Measurements from ENCODE around the gene FAM83C.
A peak's percentile ranks its signal among the peaks of the same experiment; 100 is the strongest.

The FAM83C gene

DNA sequence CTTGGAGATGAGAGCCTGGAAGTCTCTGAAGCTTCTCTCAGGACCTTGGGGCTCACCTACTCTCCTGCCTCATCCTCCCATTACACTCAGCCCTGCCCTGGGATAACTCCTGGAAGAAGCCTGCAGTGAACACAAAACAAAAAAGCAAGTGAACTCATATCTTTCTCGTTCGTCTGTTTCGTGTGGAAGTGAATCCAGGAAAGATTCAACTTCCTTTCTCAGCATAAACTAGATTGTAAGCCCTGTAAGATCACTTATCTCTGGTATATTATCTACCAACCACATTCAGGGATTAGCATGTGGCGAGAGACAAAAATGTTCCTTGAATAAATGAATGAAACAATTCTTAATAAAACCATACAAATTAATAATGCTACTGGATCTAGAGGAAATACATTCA, 36.5 kb upstream of the FAM83C start:
- Histone ChIP-seq H3K27me3 (ENCODE audit: control insufficient read depth in 1 of 2, insufficient read depth in 2 of 2, low read length in 2 of 2) (no peaks in the 10 kb centered on the region), H3K4me1 (ENCODE audit: control insufficient read depth in 1 of 2, insufficient read depth in 2 of 2, low read length in 2 of 2) (peaks cover 19 to 40% of the 10 kb centered on the region in 2 donors), H3K9me3 (ENCODE audit: control insufficient read depth in 1 of 2, low read length in 2 of 2) (no peaks in the 10 kb centered on the region), H3K4me3 (ENCODE audit: low read depth in 1 of 2, low read length in 2 of 2) (no peak overlapping the region), H3K27ac (ENCODE audit: low read depth, low read length) (no peak overlapping the region), H3K36me3 (ENCODE audit: control insufficient read depth in 1 of 2, insufficient read depth in 2 of 2, low read length in 2 of 2) (no peaks in the 10 kb centered on the region), H3K9ac (ENCODE audit: low read depth in 1 of 2, low read length in 2 of 2) (no peak overlapping the region)

DNA sequence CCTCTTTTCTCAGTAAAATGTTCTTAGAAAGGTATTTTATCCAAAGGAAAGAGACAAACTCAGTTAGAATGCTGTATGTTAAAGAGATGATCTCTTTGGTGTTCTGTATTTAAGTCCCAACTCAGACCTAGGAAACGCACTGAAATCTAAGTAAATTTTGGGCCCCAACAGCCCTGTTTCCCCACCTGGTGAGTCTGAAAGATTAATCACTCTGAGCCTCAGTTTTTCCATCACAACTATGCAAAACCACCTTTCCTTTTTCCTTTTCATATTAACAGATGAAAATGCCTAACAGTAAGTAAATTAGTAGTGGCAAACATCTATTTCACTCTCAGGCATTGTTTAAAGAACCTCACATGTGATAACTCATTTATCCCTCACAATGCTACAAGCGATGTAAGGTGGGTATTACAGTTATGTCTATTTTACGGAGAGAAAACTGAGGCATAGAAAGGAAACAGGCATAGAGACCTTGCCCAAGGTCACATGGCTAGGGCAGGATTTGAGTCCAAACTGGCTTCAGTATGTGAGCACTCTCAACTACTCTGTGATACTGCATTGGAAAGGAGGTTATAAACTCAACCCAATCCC, 36.0 kb upstream of the FAM83C start:
- no peak overlapping the region for H3K4me3 ChIP-seq (ENCODE audit: low read depth in 1 of 2, low read length in 2 of 2)
- no peaks in the 10 kb centered on the region for H3K36me3 ChIP-seq (ENCODE audit: control insufficient read depth in 1 of 2, insufficient read depth in 2 of 2, low read length in 2 of 2)
- H3K9me3 ChIP-seq (ENCODE audit: control insufficient read depth in 1 of 2, low read length in 2 of 2): no peaks in the 10 kb centered on the region
- peaks cover 19 to 40% of the 10 kb centered on the region in 2 donors for H3K4me1 ChIP-seq (ENCODE audit: control insufficient read depth in 1 of 2, insufficient read depth in 2 of 2, low read length in 2 of 2)
- H3K27me3 ChIP-seq (ENCODE audit: control insufficient read depth in 1 of 2, insufficient read depth in 2 of 2, low read length in 2 of 2): no peaks in the 10 kb centered on the region
- H3K9ac ChIP-seq (ENCODE audit: low read depth in 1 of 2, low read length in 2 of 2): no peak overlapping the region
- H3K27ac ChIP-seq (ENCODE audit: low read depth, low read length): no peak overlapping the region

DNA sequence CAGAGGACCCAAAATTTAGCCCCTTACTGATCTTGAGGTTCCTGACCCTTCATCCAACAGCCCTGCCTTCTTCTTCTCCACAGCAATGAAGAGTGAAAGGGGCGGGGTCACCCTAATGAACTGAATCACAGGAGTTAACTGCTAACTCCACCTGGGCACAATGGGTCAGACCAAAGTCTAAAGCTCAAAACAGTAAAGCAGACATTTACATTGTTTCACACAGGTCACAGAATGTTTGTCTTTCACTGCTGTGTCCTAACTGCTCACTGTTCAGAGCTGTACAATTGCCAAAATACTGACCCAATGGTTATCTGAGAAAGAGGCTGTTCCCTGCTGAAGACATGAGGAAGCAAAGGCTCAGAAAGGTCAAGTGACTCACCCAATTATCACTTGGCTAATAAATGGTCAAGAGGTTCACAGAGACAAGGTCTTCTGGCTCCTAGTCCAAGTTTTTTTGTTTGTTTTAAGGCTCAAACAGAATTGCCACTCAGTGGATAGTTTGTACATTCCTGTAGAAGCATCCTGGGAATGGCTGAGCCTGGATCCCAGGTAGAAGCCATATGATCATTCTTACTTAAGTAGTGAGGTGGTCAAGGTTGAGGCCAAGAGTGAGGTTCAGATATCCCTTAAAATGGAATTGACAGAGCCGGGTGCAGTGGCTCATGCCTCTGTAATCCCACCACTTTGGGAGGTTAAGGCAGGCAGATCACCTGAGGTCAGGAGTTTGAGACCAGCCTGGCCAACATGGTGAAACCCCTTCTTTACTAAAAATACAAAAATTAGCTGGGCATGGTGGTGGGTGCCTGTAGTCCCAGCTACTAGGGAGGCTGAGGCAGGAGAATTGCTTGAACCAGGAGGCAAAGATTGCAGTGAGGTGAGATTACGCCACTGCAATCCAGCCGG, 35.1 kb upstream of the FAM83C start:
- H3K4me1 ChIP-seq (ENCODE audit: control insufficient read depth in 1 of 2, insufficient read depth in 2 of 2, low read length in 2 of 2): peaks cover 19 to 40% of the 10 kb centered on the region in 2 donors
- H3K27me3 ChIP-seq (ENCODE audit: control insufficient read depth in 1 of 2, insufficient read depth in 2 of 2, low read length in 2 of 2): no peaks in the 10 kb centered on the region
- no peak overlapping the region for H3K4me3 ChIP-seq (ENCODE audit: low read depth in 1 of 2, low read length in 2 of 2)
- H3K9me3 ChIP-seq (ENCODE audit: control insufficient read depth in 1 of 2, low read length in 2 of 2): no peaks in the 10 kb centered on the region
- H3K9ac ChIP-seq (ENCODE audit: low read depth in 1 of 2, low read length in 2 of 2): no peak overlapping the region
- no peaks in the 10 kb centered on the region for H3K36me3 ChIP-seq (ENCODE audit: control insufficient read depth in 1 of 2, insufficient read depth in 2 of 2, low read length in 2 of 2)
- peak overlapping the region; percentile 17 for H3K27ac ChIP-seq (ENCODE audit: low read depth, low read length)

DNA sequence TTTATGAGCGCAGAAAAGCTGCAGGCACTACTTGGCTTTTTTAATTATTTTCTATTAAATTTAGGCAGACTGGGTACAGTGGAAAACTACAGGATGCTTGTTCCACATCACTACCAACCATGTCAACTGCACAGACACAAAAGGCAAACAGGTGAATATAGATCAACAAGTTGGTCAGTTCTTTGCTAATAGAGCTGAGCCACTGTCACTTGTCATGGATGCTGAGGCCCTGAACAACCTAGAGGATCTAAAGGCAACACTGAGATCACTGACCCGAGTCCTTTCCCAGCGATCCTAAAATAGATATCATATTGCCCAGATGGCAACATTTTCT, 34.5 kb upstream of the FAM83C start:
- H3K27ac ChIP-seq (ENCODE audit: low read depth, low read length): peak overlapping the region; percentile 47
- peaks cover 19 to 40% of the 10 kb centered on the region in 2 donors for H3K4me1 ChIP-seq (ENCODE audit: control insufficient read depth in 1 of 2, insufficient read depth in 2 of 2, low read length in 2 of 2)
- no peak overlapping the region for H3K4me3 ChIP-seq (ENCODE audit: low read depth in 1 of 2, low read length in 2 of 2)
- H3K9me3 ChIP-seq (ENCODE audit: control insufficient read depth in 1 of 2, low read length in 2 of 2): no peaks in the 10 kb centered on the region
- no peaks in the 10 kb centered on the region for H3K36me3 ChIP-seq (ENCODE audit: control insufficient read depth in 1 of 2, insufficient read depth in 2 of 2, low read length in 2 of 2)
- no peak overlapping the region for H3K9ac ChIP-seq (ENCODE audit: low read depth in 1 of 2, low read length in 2 of 2)
- no peaks in the 10 kb centered on the region for H3K27me3 ChIP-seq (ENCODE audit: control insufficient read depth in 1 of 2, insufficient read depth in 2 of 2, low read length in 2 of 2)

DNA sequence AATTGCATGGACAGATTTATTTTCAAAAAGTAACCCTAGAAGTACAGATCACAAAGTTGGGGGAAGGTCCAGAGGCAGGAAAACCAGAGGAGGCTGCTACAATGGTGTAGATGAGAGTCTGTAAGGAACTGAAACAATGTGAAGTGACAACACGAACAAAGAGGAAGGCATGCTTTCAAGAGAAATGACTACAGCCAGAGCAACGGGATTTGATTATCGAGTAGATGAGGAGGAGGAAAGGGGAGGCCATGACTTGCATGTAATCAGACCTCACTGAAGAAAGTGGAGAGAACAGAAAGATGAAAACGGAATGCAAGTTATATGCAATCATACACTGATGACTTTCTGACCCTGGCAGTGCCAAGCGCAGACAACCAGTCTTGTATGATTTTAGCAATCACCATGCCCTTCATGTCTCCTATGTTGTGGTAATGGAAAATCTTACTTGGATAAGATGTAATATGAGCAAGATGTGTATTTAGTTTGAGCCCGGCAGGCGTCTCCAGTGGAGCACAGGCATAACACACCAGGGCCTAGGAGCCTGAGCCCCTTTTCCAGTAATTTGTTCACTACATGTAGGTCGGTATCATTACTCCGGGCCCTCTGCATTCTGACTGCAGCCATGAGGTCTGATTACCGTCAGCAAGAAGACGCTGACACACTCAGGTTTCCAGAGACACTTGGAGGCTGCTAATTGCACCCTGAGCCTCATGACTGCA, 34.0 kb upstream of the FAM83C start:
- Histone ChIP-seq H3K4me3 (ENCODE audit: low read depth in 1 of 2, low read length in 2 of 2) (no peak overlapping the region), H3K27ac (ENCODE audit: low read depth, low read length) (peak overlapping the region; percentile 47), H3K36me3 (ENCODE audit: control insufficient read depth in 1 of 2, insufficient read depth in 2 of 2, low read length in 2 of 2) (no peaks in the 10 kb centered on the region), H3K9ac (ENCODE audit: low read depth in 1 of 2, low read length in 2 of 2) (no peak overlapping the region), H3K27me3 (ENCODE audit: control insufficient read depth in 1 of 2, insufficient read depth in 2 of 2, low read length in 2 of 2) (no peaks in the 10 kb centered on the region), H3K4me1 (ENCODE audit: control insufficient read depth in 1 of 2, insufficient read depth in 2 of 2, low read length in 2 of 2) (peaks cover 19 to 40% of the 10 kb centered on the region in 2 donors), H3K9me3 (ENCODE audit: control insufficient read depth in 1 of 2, low read length in 2 of 2) (no peaks in the 10 kb centered on the region)

DNA sequence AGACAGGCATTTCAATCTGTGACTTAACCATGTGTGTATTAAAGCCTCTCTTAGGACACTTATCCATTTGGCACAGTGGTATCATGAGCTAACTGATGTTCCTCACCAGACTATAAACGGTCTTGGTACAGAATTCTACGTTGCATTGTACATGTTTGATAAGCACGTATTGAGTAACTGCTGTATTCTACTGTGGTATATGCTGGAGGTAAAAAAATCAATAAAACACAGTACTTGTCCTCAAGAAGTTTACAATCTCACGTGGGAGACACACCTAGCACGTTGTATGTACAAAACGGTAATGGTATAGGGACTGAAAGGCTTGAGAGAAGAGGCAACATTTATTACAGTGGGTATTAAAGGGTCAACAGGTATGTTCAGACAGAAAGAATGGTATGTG, 33.2 kb upstream of the FAM83C start:
- Histone ChIP-seq H3K27me3 (ENCODE audit: control insufficient read depth in 1 of 2, insufficient read depth in 2 of 2, low read length in 2 of 2) (no peaks in the 10 kb centered on the region), H3K4me1 (ENCODE audit: control insufficient read depth in 1 of 2, insufficient read depth in 2 of 2, low read length in 2 of 2) (peaks cover 19 to 44% of the 10 kb centered on the region in 2 donors), H3K4me3 (ENCODE audit: low read depth in 1 of 2, low read length in 2 of 2) (no peak overlapping the region), H3K9me3 (ENCODE audit: control insufficient read depth in 1 of 2, low read length in 2 of 2) (no peaks in the 10 kb centered on the region), H3K27ac (ENCODE audit: low read depth, low read length) (no peak overlapping the region), H3K9ac (ENCODE audit: low read depth in 1 of 2, low read length in 2 of 2) (no peak overlapping the region), H3K36me3 (ENCODE audit: control insufficient read depth in 1 of 2, insufficient read depth in 2 of 2, low read length in 2 of 2) (peaks cover 0 to 4% of the 10 kb centered on the region in 2 donors)

DNA sequence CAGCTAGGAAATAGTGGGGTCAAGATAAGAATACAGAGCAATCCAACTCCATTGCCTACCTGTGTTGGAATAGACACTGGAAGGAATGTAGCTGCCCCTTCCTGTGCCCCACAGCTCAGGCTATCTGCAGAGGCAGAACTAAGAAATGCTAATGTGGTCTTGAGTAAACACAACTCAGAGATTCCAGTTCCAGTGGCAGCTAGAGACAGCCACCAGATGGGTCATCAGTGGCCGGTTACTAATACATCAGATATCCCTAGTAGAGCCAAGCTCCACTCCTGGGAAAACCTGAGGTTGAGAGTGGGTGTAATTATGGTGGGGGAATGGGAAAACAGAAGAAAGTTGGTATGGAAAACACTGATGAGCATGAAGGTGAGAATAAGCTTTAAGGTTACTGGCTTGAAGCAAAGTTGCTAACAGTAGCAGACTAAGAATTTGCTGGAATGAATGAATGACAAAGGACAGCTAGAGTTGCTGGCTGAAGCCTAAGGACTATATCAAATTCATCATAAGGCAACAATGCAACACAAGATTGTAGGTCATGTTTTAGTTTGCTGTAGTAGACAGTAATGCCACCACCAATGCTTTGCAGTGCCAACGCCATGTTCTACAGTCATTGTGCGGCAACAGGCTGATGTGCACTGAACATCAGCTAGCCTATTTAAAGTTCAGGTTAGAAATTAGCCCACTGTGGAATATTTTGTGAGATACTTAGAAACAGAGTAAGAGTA, 28.3 kb upstream of the FAM83C start:
- H3K27ac ChIP-seq (ENCODE audit: low read depth, low read length): no peak overlapping the region

DNA sequence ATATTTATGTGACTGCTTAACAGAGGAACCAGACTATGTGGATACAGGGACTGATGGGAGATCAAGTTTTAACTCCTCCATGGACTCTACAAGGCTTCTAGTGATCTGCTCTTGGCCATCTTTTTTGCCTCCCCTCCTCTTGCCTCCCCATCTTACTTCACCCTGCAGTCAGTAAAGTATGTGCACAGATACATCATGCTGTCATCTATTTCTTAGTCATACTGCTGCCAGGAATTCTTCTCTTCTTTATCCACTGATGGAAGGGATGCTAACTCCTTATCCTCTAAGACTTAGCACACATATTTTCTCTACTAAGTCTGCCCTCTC, 27.6 kb upstream of the FAM83C start:
- Histone ChIP-seq H3K9me3 (ENCODE audit: control insufficient read depth in 1 of 2, low read length in 2 of 2) (no peaks in the 10 kb centered on the region), H3K9ac (ENCODE audit: low read depth in 1 of 2, low read length in 2 of 2) (peak overlapping the region in 1 of 2 donors; percentile 24), H3K27me3 (ENCODE audit: control insufficient read depth in 1 of 2, insufficient read depth in 2 of 2, low read length in 2 of 2) (no peaks in the 10 kb centered on the region), H3K36me3 (ENCODE audit: control insufficient read depth in 1 of 2, insufficient read depth in 2 of 2, low read length in 2 of 2) (peaks cover 0 to 8% of the 10 kb centered on the region in 2 donors), H3K27ac (ENCODE audit: low read depth, low read length) (no peak overlapping the region), H3K4me3 (ENCODE audit: low read depth in 1 of 2, low read length in 2 of 2) (no peak overlapping the region), H3K4me1 (ENCODE audit: control insufficient read depth in 1 of 2, insufficient read depth in 2 of 2, low read length in 2 of 2) (peaks cover 12 to 34% of the 10 kb centered on the region in 2 donors)

More for the DNA sequence above, 28.3 kb upstream of the FAM83C start:
- Histone ChIP-seq H3K9ac (ENCODE audit: low read depth in 1 of 2, low read length in 2 of 2) (no peak overlapping the region), H3K36me3 (ENCODE audit: control insufficient read depth in 1 of 2, insufficient read depth in 2 of 2, low read length in 2 of 2) (peaks cover 0 to 5% of the 10 kb centered on the region in 2 donors), H3K9me3 (ENCODE audit: control insufficient read depth in 1 of 2, low read length in 2 of 2) (no peaks in the 10 kb centered on the region), H3K4me3 (ENCODE audit: low read depth in 1 of 2, low read length in 2 of 2) (no peak overlapping the region), H3K27me3 (ENCODE audit: control insufficient read depth in 1 of 2, insufficient read depth in 2 of 2, low read length in 2 of 2) (no peaks in the 10 kb centered on the region), H3K4me1 (ENCODE audit: control insufficient read depth in 1 of 2, insufficient read depth in 2 of 2, low read length in 2 of 2) (peaks cover 14 to 38% of the 10 kb centered on the region in 2 donors)

DNA sequence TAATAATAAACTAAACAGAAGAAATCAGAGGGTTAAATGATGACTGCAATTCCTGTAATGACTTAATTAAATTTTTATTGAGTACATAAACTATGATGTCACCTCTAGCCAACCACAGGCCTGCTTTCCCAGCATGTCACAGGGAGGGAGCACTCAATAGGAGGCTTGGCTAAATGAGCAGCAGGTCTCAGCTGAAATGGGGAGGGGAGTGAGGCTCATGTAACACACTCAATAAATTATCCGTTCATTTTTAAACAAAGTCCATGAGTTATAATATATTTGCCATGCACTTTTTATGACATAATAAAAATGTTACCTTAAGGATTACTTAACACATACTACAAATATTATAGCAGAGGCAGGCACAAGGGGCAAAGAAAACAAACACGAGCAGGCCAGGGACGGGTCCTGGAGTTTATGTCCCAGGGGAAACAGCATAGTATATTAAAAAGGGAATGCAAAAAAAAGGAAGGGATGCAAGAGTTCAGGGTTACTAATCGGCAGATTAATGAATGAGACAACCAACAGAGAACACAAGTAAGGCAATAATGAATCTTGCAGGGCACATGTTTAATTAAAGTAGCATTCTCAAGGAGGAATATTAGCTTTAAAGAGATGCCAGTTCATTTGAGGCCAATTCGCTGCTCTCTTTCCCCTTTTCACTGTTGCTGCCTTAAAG, 27.1 kb upstream of the FAM83C start:
- Histone ChIP-seq H3K36me3 (ENCODE audit: control insufficient read depth in 1 of 2, insufficient read depth in 2 of 2, low read length in 2 of 2) (peaks cover 0 to 13% of the 10 kb centered on the region in 2 donors), H3K9me3 (ENCODE audit: control insufficient read depth in 1 of 2, low read length in 2 of 2) (no peaks in the 10 kb centered on the region), H3K4me1 (ENCODE audit: control insufficient read depth in 1 of 2, insufficient read depth in 2 of 2, low read length in 2 of 2) (peaks cover 12 to 34% of the 10 kb centered on the region in 2 donors), H3K27ac (ENCODE audit: low read depth, low read length) (no peak overlapping the region), H3K9ac (ENCODE audit: low read depth in 1 of 2, low read length in 2 of 2) (peak overlapping the region in 1 of 2 donors; percentile 24), H3K27me3 (ENCODE audit: control insufficient read depth in 1 of 2, insufficient read depth in 2 of 2, low read length in 2 of 2) (no peaks in the 10 kb centered on the region), H3K4me3 (ENCODE audit: low read depth in 1 of 2, low read length in 2 of 2) (no peak overlapping the region)
